Measurements from ENCODE around the gene ABCA2.
A peak's percentile ranks its signal among the peaks of the same experiment; 100 is the strongest.

ABCA2 gene

DNA sequence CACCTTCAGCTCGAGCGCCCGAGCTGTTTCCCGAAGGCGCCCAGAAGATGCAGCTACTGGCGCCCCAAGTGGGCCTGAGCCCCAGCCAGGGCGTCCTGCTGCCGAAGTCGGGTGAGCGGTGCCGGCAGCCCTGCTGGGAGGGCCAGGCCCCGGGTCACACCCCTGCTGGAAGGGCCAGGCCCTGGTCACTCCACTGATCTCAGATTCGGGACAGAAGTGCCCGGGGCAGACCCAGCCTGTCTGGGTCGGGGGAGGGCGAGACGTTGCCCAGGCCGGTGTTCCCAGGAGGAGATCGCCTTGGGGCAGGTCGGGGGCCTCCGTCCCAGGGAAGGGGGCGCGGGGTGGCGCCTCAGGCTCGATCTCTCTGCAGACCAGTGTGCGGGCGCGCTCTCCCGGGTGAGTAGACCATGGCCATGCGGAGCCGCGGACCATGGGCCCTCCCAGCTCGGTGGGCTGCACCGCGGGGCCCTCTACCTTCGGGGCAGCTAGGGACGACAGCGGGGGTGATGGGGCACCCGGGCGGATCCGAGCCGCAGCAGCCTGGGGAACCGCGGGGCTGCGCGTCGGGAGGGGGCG, 42.9 kb downstream of the ABCA2 start:
- H3K27me3 ChIP-seq (ENCODE audit: control insufficient read depth in 3 of 3, insufficient read depth in 3 of 3, low read depth in 1 of 3, low read length in 3 of 3): peaks cover 4 to 37% (median 36%) of the 10 kb centered on the region in 3 experiments
- peak overlapping the region; percentile 2 for H3K23ac ChIP-seq (ENCODE audit: low read depth, low read length, poor library complexity)
- peaks cover 0 to under 1% of the 10 kb centered on the region in 2 donors for H3K9me3 ChIP-seq (replicated peaks in 1 of 2; ENCODE audit: control insufficient read depth in 2 of 2, insufficient read depth in 1 of 2, low read depth in 1 of 2, low read length in 2 of 2)
- H4K91ac ChIP-seq (ENCODE audit: low read depth, low read length, poor library complexity): no peak overlapping the region
- peak overlapping the region; percentile 94 for H2BK15ac ChIP-seq (ENCODE audit: low read length)
- no CpG with 5 or more reads among the region's 48 CpGs for WGBS, 2 donors (ENCODE audit: extremely low coverage in 2 of 2, insufficient read length in 2 of 2, insufficient replicate concordance in 1 of 2)
- H3K18ac ChIP-seq (ENCODE audit: low read length): peak overlapping the region; percentile 97
- H3K9ac ChIP-seq (ENCODE audit: low read depth, low read length, poor library complexity): peak overlapping the region; percentile 81
- peak overlapping the region; percentile 88 for H3K4me2 ChIP-seq (ENCODE audit: insufficient read depth, low read length, poor library complexity, severe bottlenecking)
- H4K8ac ChIP-seq (ENCODE audit: low read depth, low read length): peak overlapping the region; percentile 43
- H3K4ac ChIP-seq (ENCODE audit: low read length): peak overlapping the region; percentile 23
- no peaks in the 10 kb centered on the region for H3K36me3 ChIP-seq (replicated peaks in 1 of 2; ENCODE audit: control insufficient read depth in 2 of 2, insufficient read depth in 2 of 2, low read length in 2 of 2)
- H2BK120ac ChIP-seq (ENCODE audit: low read depth, low read length): no peak overlapping the region
- H3K4me3 ChIP-seq (ENCODE audit: low read length in 2 of 2): peak overlapping the region in 1 of 2 donors; percentile 62
- no peaks in the 10 kb centered on the region for H3K79me1 ChIP-seq (ENCODE audit: low read depth, low read length)
- no peak overlapping the region for H2AFZ ChIP-seq (ENCODE audit: low read length)
- H2BK12ac ChIP-seq (ENCODE audit: low read length): peak overlapping the region; percentile 84
- peak overlapping the region; percentile 87 for H2BK5ac ChIP-seq (ENCODE audit: low read length)
- peaks cover 0 to 2% of the 10 kb centered on the region in 2 donors for H3K4me1 ChIP-seq (ENCODE audit: control insufficient read depth in 2 of 2, insufficient read depth in 1 of 2, low read depth in 1 of 2, low read length in 2 of 2)
- peak overlapping the region; percentile 67 for H3K14ac ChIP-seq (ENCODE audit: low read length)
- H2AK5ac ChIP-seq (ENCODE audit: low read depth, low read length): peak overlapping the region; percentile 47
- no peak overlapping the region for H3K27ac ChIP-seq (replicated peaks; ENCODE audit: low read length)
- DNase-seq (ENCODE audit: low spot score): no peak

DNA sequence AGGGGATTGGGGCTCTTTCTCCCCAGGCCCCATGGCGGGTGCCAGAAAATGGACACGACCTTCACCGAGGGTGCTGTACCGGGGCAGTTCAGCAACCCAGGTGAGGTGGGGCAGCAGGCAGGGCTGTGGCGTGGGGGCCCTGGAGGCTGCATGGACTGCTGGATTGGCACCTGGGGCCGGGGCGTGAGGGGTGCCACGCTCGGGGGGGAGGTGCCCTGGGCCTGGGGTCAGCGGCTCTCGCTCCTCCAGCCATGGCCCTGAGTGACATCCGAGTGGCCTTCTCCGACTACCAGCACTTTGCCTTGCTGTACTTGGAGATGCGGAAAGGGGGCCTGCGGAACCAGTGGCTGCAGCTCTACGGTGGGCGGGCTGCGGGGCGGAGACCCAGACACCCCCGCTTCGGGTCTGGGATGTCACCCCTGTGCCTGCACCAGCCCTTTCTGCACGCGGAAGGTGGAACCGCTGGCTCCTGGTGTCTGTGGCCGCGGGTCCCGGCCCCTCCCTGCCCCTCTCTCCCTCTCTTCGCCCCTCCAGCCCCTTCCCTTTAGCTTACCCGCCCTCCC, 43.5 kb downstream of the ABCA2 start:
- Histone ChIP-seq H3K36me3 (replicated peaks in 1 of 2; ENCODE audit: control insufficient read depth in 2 of 2, insufficient read depth in 2 of 2, low read length in 2 of 2) (no peaks in the 10 kb centered on the region), H2BK5ac (ENCODE audit: low read length) (peak overlapping the region; percentile 63), H2BK12ac (ENCODE audit: low read length) (peak overlapping the region; percentile 41), H3K18ac (ENCODE audit: low read length) (peak overlapping the region; percentile 97), H3K14ac (ENCODE audit: low read length) (peak overlapping the region; percentile 67), H2AFZ (ENCODE audit: low read length) (no peak overlapping the region), H2AK5ac (ENCODE audit: low read depth, low read length) (peak overlapping the region; percentile 47), H2BK15ac (ENCODE audit: low read length) (peak overlapping the region; percentile 94), H3K23ac (ENCODE audit: low read depth, low read length, poor library complexity) (no peak overlapping the region), H3K4me2 (ENCODE audit: insufficient read depth, low read length, poor library complexity, severe bottlenecking) (peak overlapping the region; percentile 88), H3K9me3 (replicated peaks in 1 of 2; ENCODE audit: control insufficient read depth in 2 of 2, insufficient read depth in 1 of 2, low read depth in 1 of 2, low read length in 2 of 2) (no peaks in the 10 kb centered on the region), H3K9ac (ENCODE audit: low read depth, low read length, poor library complexity) (no peak overlapping the region), H2BK120ac (ENCODE audit: low read depth, low read length) (no peak overlapping the region), H3K4me1 (ENCODE audit: control insufficient read depth in 2 of 2, insufficient read depth in 1 of 2, low read depth in 1 of 2, low read length in 2 of 2) (no peaks in the 10 kb centered on the region), H3K4ac (ENCODE audit: low read length) (peak overlapping the region; percentile 76), H3K4me3 (ENCODE audit: low read length in 2 of 2) (peak overlapping the region in 1 of 2 donors; percentile 18), H3K27me3 (ENCODE audit: control insufficient read depth in 3 of 3, insufficient read depth in 3 of 3, low read depth in 1 of 3, low read length in 3 of 3) (peaks cover 4 to 43% (median 36%) of the 10 kb centered on the region in 3 experiments), H3K79me1 (ENCODE audit: low read depth, low read length) (no peaks in the 10 kb centered on the region), H4K91ac (ENCODE audit: low read depth, low read length, poor library complexity) (no peak overlapping the region), H4K8ac (ENCODE audit: low read depth, low read length) (no peak overlapping the region), H3K27ac (replicated peaks; ENCODE audit: low read length) (no peak overlapping the region)
- no peak for DNase-seq (ENCODE audit: low spot score)
- WGBS, 2 donors (ENCODE audit: extremely low coverage in 2 of 2, insufficient read length in 2 of 2, insufficient replicate concordance in 1 of 2): no CpG with 5 or more reads among the region's 29 CpGs

DNA sequence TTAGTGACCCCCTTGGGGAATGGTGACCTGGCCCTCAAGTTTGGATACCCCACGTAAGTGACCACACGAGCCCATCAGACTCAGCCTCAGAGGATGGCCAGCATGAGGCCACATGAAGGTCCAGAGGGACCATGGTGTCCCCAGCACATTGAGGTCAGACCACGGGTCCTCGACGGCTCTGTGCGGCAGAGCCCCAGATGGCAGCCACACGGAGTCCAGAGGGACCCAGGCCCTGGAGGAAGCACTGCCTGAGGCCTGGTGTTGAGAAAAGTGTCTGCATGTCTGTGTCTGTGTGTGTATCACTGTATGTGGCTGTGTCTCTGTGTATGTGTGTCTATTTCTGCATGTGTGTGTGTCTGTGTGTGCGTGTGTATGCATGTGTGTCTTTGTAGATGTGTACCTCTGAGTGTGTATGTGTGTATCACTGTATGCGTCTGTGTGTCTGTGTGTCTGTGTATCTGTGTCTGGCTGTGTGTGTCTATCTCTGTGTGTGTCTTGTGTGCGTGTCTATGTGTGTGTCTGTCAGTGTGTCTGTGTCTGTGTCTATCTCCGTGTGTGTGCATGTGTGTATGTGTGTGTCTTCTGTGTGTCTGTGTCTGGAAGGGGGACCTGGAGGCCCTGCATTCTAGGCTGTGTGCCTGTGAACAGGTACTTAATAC, 44.3 kb downstream of the ABCA2 start:
- no peak overlapping the region for H3K4me2 ChIP-seq (ENCODE audit: insufficient read depth, low read length, poor library complexity, severe bottlenecking)
- no peaks in the 10 kb centered on the region for H3K9me3 ChIP-seq (replicated peaks in 1 of 2; ENCODE audit: control insufficient read depth in 2 of 2, insufficient read depth in 1 of 2, low read depth in 1 of 2, low read length in 2 of 2)
- peak overlapping the region; percentile 90 for H2AK5ac ChIP-seq (ENCODE audit: low read depth, low read length)
- H3K4ac ChIP-seq (ENCODE audit: low read length): no peak overlapping the region
- peaks cover 0 to 2% of the 10 kb centered on the region in 2 donors for H3K4me1 ChIP-seq (ENCODE audit: control insufficient read depth in 2 of 2, insufficient read depth in 1 of 2, low read depth in 1 of 2, low read length in 2 of 2)
- H3K27me3 ChIP-seq (ENCODE audit: control insufficient read depth in 3 of 3, insufficient read depth in 3 of 3, low read depth in 1 of 3, low read length in 3 of 3): peaks cover 4 to 51% (median 36%) of the 10 kb centered on the region in 3 experiments
- H3K9ac ChIP-seq (ENCODE audit: low read depth, low read length, poor library complexity): no peak overlapping the region
- H2BK5ac ChIP-seq (ENCODE audit: low read length): no peak overlapping the region
- H4K91ac ChIP-seq (ENCODE audit: low read depth, low read length, poor library complexity): no peak overlapping the region
- no peak overlapping the region for H2BK15ac ChIP-seq (ENCODE audit: low read length)
- no peak overlapping the region for H3K18ac ChIP-seq (ENCODE audit: low read length)
- H3K27ac ChIP-seq (replicated peaks; ENCODE audit: low read length): no peak overlapping the region
- H3K23ac ChIP-seq (ENCODE audit: low read depth, low read length, poor library complexity): no peak overlapping the region
- DNase-seq (ENCODE audit: low spot score): no peak
- no CpG with 5 or more reads among the region's 11 CpGs for WGBS, 2 donors (ENCODE audit: extremely low coverage in 2 of 2, insufficient read length in 2 of 2, insufficient replicate concordance in 1 of 2)
- H2BK12ac ChIP-seq (ENCODE audit: low read length): peak overlapping the region; percentile 46
- H2BK120ac ChIP-seq (ENCODE audit: low read depth, low read length): no peak overlapping the region
- H4K8ac ChIP-seq (ENCODE audit: low read depth, low read length): no peak overlapping the region
- H3K4me3 ChIP-seq (ENCODE audit: low read length in 2 of 2): peak overlapping the region in 1 of 2 donors; percentile 18
- H3K36me3 ChIP-seq (replicated peaks in 1 of 2; ENCODE audit: control insufficient read depth in 2 of 2, insufficient read depth in 2 of 2, low read length in 2 of 2): no peaks in the 10 kb centered on the region
- no peak overlapping the region for H3K14ac ChIP-seq (ENCODE audit: low read length)
- H3K79me1 ChIP-seq (ENCODE audit: low read depth, low read length): no peaks in the 10 kb centered on the region
- no peak overlapping the region for H2AFZ ChIP-seq (ENCODE audit: low read length)

DNA sequence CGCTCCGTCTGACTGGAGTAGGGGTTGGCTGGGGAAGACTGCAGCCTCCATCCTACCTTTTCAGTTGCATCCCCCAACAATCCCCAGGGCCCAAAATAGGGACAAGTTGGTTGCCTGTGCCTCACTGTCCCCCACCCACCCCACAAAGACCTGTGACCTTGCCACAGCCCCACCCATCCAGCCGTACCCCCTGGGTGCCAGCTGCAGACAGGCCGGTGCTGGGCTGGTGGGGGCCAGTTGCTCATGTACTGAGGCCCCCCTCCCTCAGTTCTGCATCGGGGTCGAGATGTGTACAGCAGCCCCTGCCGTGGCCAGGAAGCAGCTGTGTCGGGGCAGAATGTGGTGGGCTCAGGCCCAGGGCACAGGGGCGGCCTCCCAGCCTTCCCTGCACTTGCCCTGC, 44.9 kb downstream of the ABCA2 start:
- Histone ChIP-seq H3K36me3 (replicated peaks in 1 of 2; ENCODE audit: control insufficient read depth in 2 of 2, insufficient read depth in 2 of 2, low read length in 2 of 2) (no peaks in the 10 kb centered on the region), H3K4ac (ENCODE audit: low read length) (no peak overlapping the region), H2BK12ac (ENCODE audit: low read length) (peak overlapping the region; percentile 46)

More for the DNA sequence above, 44.9 kb downstream of the ABCA2 start:
- no CpG with 5 or more reads among the region's 9 CpGs for WGBS, 2 donors (ENCODE audit: extremely low coverage in 2 of 2, insufficient read length in 2 of 2, insufficient replicate concordance in 1 of 2)
- H2AFZ ChIP-seq (ENCODE audit: low read length): no peak overlapping the region
- peak overlapping the region; percentile 20 for H2BK15ac ChIP-seq (ENCODE audit: low read length)
- H3K27ac ChIP-seq (replicated peaks; ENCODE audit: low read length): no peak overlapping the region
- no peaks in the 10 kb centered on the region for H3K79me1 ChIP-seq (ENCODE audit: low read depth, low read length)
- peaks cover 0 to 2% of the 10 kb centered on the region in 2 donors for H3K4me1 ChIP-seq (ENCODE audit: control insufficient read depth in 2 of 2, insufficient read depth in 1 of 2, low read depth in 1 of 2, low read length in 2 of 2)
- peak overlapping the region; percentile 90 for H2AK5ac ChIP-seq (ENCODE audit: low read depth, low read length)
- H3K9ac ChIP-seq (ENCODE audit: low read depth, low read length, poor library complexity): peak overlapping the region; percentile 60
- H3K27me3 ChIP-seq (ENCODE audit: control insufficient read depth in 3 of 3, insufficient read depth in 3 of 3, low read depth in 1 of 3, low read length in 3 of 3): peaks cover 4 to 52% (median 36%) of the 10 kb centered on the region in 3 experiments
- no peak overlapping the region for H2BK5ac ChIP-seq (ENCODE audit: low read length)
- H4K8ac ChIP-seq (ENCODE audit: low read depth, low read length): no peak overlapping the region
- H3K18ac ChIP-seq (ENCODE audit: low read length): no peak overlapping the region
- no peak overlapping the region for H3K4me3 ChIP-seq (ENCODE audit: low read length in 2 of 2)
- DNase-seq (ENCODE audit: low spot score): no peak
- no peak overlapping the region for H3K14ac ChIP-seq (ENCODE audit: low read length)
- H3K23ac ChIP-seq (ENCODE audit: low read depth, low read length, poor library complexity): peak overlapping the region; percentile 65
- no peak overlapping the region for H4K91ac ChIP-seq (ENCODE audit: low read depth, low read length, poor library complexity)
- no peaks in the 10 kb centered on the region for H3K9me3 ChIP-seq (replicated peaks in 1 of 2; ENCODE audit: control insufficient read depth in 2 of 2, insufficient read depth in 1 of 2, low read depth in 1 of 2, low read length in 2 of 2)
- no peak overlapping the region for H2BK120ac ChIP-seq (ENCODE audit: low read depth, low read length)
- H3K4me2 ChIP-seq (ENCODE audit: insufficient read depth, low read length, poor library complexity, severe bottlenecking): no peak overlapping the region

Data from neuronal stem cell (in vitro differentiated cells).